HG03045 (cell line): ENCODE data around the gene CCDC200.
"Not testable (repeated sequence)": the region's sequence is repeated elsewhere in the genome, so short reads cannot be mapped to it uniquely, and the experiment has no call there.

Experiments used
- ATAC-seq: cut with Tn5 transposase; IDR thresholded peaks from one replicate; pipeline ENCODE4 v1.9.1; 2021; ENCODE audit warnings: mild to moderate bottlenecking, moderate library complexity; ENCODE audit not compliant: unreplicated experiment

The CCDC200 gene

GRCh38 chr17:43228020-43228782, at the start of gene CCDC200:
Gene CCDC200 (minus strand): TSS chr17:43228623. CDS start chr17:43228554, 69 bp downstream.
- not testable (repeated sequence) for ATAC-seq

- not testable (repeated sequence) for ATAC-seq
Measured at GRCh38 chr17:43272914-43273313, 44.5 kb upstream of the CCDC200 start.

- not testable (repeated sequence) for ATAC-seq
Measured at GRCh38 chr17:43272483-43272882, 44.1 kb upstream of the CCDC200 start.

GRCh38 chr17:43270552-43271504, 42.4 kb upstream of the CCDC200 start:
- ATAC-seq = not testable (repeated sequence)

- not testable (repeated sequence) for ATAC-seq
Measured at GRCh38 chr17:43246456-43246855, 18.0 kb upstream of the CCDC200 start.

GRCh38 chr17:43240596-43241352, 12.4 kb upstream of the CCDC200 start:
- not testable (repeated sequence) for ATAC-seq

- ATAC-seq = not testable (repeated sequence)
Measured at GRCh38 chr17:43239597-43239996, 11.2 kb upstream of the CCDC200 start.

GRCh38 chr17:43233877-43234276, 5.5 kb upstream of the CCDC200 start, which contains the start of gene RNU2-1:
Gene RNU2-1 (minus strand): TSS chr17:43233977.
- not testable (repeated sequence) for ATAC-seq

- not testable (repeated sequence) for ATAC-seq
Measured at GRCh38 chr17:43233263-43233662, 4.8 kb upstream of the CCDC200 start.

- ATAC-seq = not testable (repeated sequence)
Measured at GRCh38 chr17:43232021-43232699, 3.7 kb upstream of the CCDC200 start.

GRCh38 chr17:43231205-43232020, 3.0 kb upstream of the CCDC200 start:
- not testable (repeated sequence) for ATAC-seq

- no peak for ATAC-seq
Measured at GRCh38 chr17:43226393-43226792, 2.0 kb downstream of the CCDC200 start.

GRCh38 chr17:43224146-43224705, 4.2 kb downstream of the CCDC200 start:
- no peak for ATAC-seq

- no peak for ATAC-seq
Measured at GRCh38 chr17:43220511-43221125, 7.8 kb downstream of the CCDC200 start.

GRCh38 chr17:43219746-43220380, 8.6 kb downstream of the CCDC200 start:
- ATAC-seq = no peak

GRCh38 chr17:43219001-43219400, 9.4 kb downstream of the CCDC200 start:
- no peak for ATAC-seq

GRCh38 chr17:43217614-43218087, 10.8 kb downstream of the CCDC200 start:
- no peak for ATAC-seq
